Chondrocyte (in vitro differentiated cells): ENCODE measurements around the gene UNC13D. TPM values are rescaled to one million over a fixed set of nuclear protein-coding genes. Genes with fewer than 3 reads are reported as not detected.
A peak's percentile ranks its signal among the peaks of the same experiment; 100 is the strongest.

ENCODE experiments used
- DNase-seq: peaks from one replicate; pipeline ENCODE4 v3.0.0; 2021; ENCODE audit warnings: mixed read lengths, low spot score
- H3K27ac Mint-ChIP-seq: one replicate; pipeline ENCODE4 v1.8.0; 2021; ENCODE audit warnings: mild to moderate bottlenecking, moderate library complexity, mixed read lengths; ENCODE audit not compliant: unreplicated experiment
- H3K27me3 Mint-ChIP-seq: 2 replicates; pipeline ENCODE4 v1.8.0; 2021; ENCODE audit warnings: low read depth, mixed read lengths
- H3K36me3 Mint-ChIP-seq: 2 replicates; pipeline ENCODE4 v1.8.0; 2021; ENCODE audit warnings: low read depth, mixed read lengths
- H3K4me1 Mint-ChIP-seq: 2 replicates; pipeline ENCODE4 v1.8.0; 2021; ENCODE audit warnings: low read depth, mild to moderate bottlenecking, mixed read lengths
- H3K4me3 Mint-ChIP-seq: one replicate; pipeline ENCODE4 v1.8.0; 2021; ENCODE audit warnings: mild to moderate bottlenecking, moderate library complexity, mixed read lengths; ENCODE audit not compliant: unreplicated experiment
- H3K9me3 Mint-ChIP-seq: 2 replicates; pipeline ENCODE4 v1.8.0; 2021; ENCODE audit warnings: low read depth, mixed read lengths
- CTCF ChIP-seq: fragments of 200-600 bp; sonication (generic); IDR thresholded peaks from 2 replicates; pipeline ENCODE4 v1.5.0; 2021; ENCODE audit warnings: antibody characterized with exemption, mild to moderate bottlenecking, moderate library complexity
- total RNA-seq: library from RNA; stranded (reverse); gene quantifications from 3 replicates; pipeline ENCODE4 v1.2.1, GENCODE V29; 2021

Gene UNC13D
- total RNA-seq, 1 donor from 2014 or later, result 1.5 TPM

- Mint-ChIP-seq H3K27me3 (no peaks in the 10 kb centered on the region), H3K9me3 (no peaks in the 10 kb centered on the region)
These were observed 2.7 kb upstream of the UNC13D start for GRCh38 chr17:75846692-75847613.

GRCh38 chr17:75845933-75846691 is 1.9 kb upstream of the UNC13D start:
- H3K4me3 Mint-ChIP-seq, result no peak overlapping the region

More at GRCh38 chr17:75846692-75847613, 2.7 kb upstream of the UNC13D start:
- Mint-ChIP-seq H3K4me3 (no peak overlapping the region), H3K36me3 (peaks cover 23% of the 10 kb centered on the region), H3K27ac (no peak overlapping the region), H3K4me1 (peaks cover 20% of the 10 kb centered on the region)
- no peak for DNase-seq
- no peak for TF ChIP-seq CTCF

GRCh38 chr17:75845058-75845711 is 981 bp upstream of the UNC13D start:
- Mint-ChIP-seq H3K9me3 (no peaks in the 10 kb centered on the region), H3K4me3 (no peak overlapping the region), H3K27me3 (no peaks in the 10 kb centered on the region), H3K36me3 (peaks cover 17% of the 10 kb centered on the region), H3K4me1 (peaks cover 20% of the 10 kb centered on the region), H3K27ac (peak overlapping the region; percentile 82)
- DNase-seq, result peak; percentile 94
- TF ChIP-seq CTCF, result peak; percentile 78

More at GRCh38 chr17:75845933-75846691, 1.9 kb upstream of the UNC13D start:
- no peaks in the 10 kb centered on the region for H3K9me3 Mint-ChIP-seq
- H3K36me3 Mint-ChIP-seq, result peaks cover 19% of the 10 kb centered on the region
- peak overlapping the region; percentile 82 for H3K27ac Mint-ChIP-seq
- H3K27me3 Mint-ChIP-seq, result no peaks in the 10 kb centered on the region
- no peak for DNase-seq
- peaks cover 20% of the 10 kb centered on the region for H3K4me1 Mint-ChIP-seq
- no peak for TF ChIP-seq CTCF

- DNase-seq, result no peak
- H3K4me1 Mint-ChIP-seq, result peaks cover 20% of the 10 kb centered on the region
- no peak overlapping the region for H3K27ac Mint-ChIP-seq
- H3K36me3 Mint-ChIP-seq, result peaks cover 14% of the 10 kb centered on the region
- no peaks in the 10 kb centered on the region for H3K9me3 Mint-ChIP-seq
- H3K27me3 Mint-ChIP-seq, result no peaks in the 10 kb centered on the region
- TF ChIP-seq CTCF, result no peak
- no peak overlapping the region for H3K4me3 Mint-ChIP-seq
These were observed 390 bp upstream of the UNC13D start for GRCh38 chr17:75844530-75845057.
